ENCODE results near the gene RANBP9. TPM values are rescaled to one million over a fixed set of nuclear protein-coding genes. Genes with fewer than 3 reads are reported as not detected.

The RANBP9 gene
- total RNA-seq, 1 donor from 2014 or later, result 72.0 TPM

GRCh38 chr6:13711324-13711732 is 307 bp downstream of the RANBP9 start:
- TF ChIP-seq, protein P1, sequence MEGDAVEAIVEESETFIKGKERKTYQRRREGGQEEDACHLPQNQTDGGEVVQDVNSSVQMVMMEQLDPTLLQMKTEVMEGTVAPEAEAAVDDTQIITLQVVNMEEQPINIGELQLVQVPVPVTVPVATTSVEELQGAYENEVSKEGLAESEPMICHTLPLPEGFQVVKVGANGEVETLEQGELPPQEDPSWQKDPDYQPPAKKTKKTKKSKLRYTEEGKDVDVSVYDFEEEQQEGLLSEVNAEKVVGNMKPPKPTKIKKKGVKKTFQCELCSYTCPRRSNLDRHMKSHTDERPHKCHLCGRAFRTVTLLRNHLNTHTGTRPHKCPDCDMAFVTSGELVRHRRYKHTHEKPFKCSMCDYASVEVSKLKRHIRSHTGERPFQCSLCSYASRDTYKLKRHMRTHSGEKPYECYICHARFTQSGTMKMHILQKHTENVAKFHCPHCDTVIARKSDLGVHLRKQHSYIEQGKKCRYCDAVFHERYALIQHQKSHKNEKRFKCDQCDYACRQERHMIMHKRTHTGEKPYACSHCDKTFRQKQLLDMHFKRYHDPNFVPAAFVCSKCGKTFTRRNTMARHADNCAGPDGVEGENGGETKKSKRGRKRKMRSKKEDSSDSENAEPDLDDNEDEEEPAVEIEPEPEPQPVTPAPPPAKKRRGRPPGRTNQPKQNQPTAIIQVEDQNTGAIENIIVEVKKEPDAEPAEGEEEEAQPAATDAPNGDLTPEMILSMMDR (IDR thresholded peaks at IDR 0.05), result peak; percentile 50
- H3K36me3 Mint-ChIP-seq (ENCODE audit: low read depth), result no peaks in the 10 kb centered on the region
- no peak for DNase-seq (ENCODE audit: low spot score)
- no peaks in the 10 kb centered on the region for H3K27me3 Mint-ChIP-seq (ENCODE audit: low read depth)
- H3K4me3 Mint-ChIP-seq (ENCODE audit: unreplicated experiment), result peak overlapping the region; percentile 51
- H3K9me3 Mint-ChIP-seq (ENCODE audit: low read depth), result no peaks in the 10 kb centered on the region
- H3K27ac Mint-ChIP-seq (ENCODE audit: unreplicated experiment), result peak overlapping the region; percentile 49
- peaks cover 41% of the 10 kb centered on the region for H3K4me1 Mint-ChIP-seq (ENCODE audit: low read depth)

DNA sequence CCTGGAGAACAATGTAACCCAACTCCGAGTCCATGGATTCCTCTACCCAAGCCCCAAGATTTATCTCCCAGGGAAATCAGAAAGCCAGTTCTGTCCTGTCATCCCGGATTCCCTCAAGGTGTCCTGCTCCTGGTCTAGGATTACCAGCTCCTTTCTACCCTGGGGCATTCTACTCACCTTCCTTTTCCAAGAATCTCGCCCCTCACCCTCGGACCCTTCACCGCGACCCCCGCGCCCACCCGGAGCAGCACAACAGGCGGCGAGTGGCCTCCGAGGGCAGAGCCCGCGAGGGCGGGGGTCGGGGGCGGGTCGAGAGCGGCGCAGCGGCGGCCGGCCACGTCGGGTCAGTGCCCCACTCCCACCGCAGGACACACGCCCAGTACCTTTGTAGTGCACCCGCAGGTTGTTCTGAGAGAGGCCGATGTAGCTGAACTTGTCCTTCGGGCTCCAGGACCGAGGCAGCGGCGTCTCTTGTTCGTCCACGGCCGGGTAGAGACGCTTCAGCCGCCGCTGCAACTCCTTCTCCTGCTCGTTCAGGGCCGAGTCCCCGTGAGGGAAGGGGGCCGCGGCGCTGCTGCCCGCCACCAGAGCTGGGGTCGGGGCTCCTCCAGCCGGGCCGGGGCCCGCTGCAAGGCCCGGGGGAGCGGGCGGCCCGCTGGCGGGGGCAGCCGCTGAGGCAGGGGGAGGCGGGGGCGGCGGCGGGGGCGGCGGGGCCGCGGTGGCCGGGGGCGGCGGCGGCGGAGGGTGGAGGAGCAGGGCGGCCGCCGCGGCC is 897 bp downstream of the RANBP9 start:
- Mint-ChIP-seq H3K9me3 (ENCODE audit: low read depth) (no peaks in the 10 kb centered on the region), H3K36me3 (ENCODE audit: low read depth) (no peaks in the 10 kb centered on the region), H3K4me1 (ENCODE audit: low read depth) (peaks cover 41% of the 10 kb centered on the region), H3K4me3 (ENCODE audit: unreplicated experiment) (peak overlapping the region; percentile 94), H3K27me3 (ENCODE audit: low read depth) (no peaks in the 10 kb centered on the region), H3K27ac (ENCODE audit: unreplicated experiment) (peak overlapping the region; percentile 97)
- TF ChIP-seq, protein P1 (IDR thresholded peaks at IDR 0.05), result no peak
- DNase-seq (ENCODE audit: low spot score), result no peak

DNA sequence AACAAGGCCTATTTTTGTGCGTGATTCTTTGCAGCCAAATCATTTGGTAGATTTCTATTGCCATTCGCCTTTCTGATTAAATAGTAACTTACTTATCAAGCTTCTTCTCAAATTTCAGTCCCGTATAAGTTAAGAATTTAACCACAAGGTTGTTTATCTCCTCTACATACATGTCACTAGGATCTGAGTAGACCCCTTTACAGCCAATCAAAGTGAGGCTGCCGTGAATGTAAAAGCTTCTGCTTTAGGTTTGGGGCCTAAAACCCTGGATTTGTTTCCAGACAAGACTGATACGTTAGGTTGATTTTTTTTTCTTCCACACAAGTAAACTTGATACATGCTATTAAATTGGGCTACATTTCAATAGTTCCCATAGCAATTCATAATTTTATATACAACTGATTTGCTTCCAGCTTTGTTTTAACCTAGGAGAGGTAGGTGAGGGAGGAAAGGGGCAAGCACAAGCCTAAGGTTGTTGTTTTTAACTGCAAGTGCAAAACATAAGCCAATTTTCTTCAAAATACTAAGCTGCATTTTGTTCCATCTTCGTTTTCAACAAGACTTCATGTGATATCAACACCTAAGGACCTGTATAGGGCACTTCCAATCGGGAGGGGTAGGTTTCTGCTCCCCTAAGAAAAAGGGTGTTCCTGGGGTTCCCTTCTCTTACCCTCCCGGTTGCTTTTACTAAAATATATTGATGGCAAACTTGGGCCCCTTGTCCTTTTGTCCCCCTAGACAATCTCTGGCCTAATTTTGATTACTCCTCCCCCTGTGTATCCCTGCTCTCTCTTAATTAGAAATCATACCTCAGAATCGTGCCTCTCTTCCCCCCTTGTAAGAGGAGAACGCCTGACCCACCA is 1.7 kb downstream of the RANBP9 start:
- Mint-ChIP-seq H3K36me3 (ENCODE audit: low read depth) (no peaks in the 10 kb centered on the region), H3K27ac (ENCODE audit: unreplicated experiment) (peak overlapping the region; percentile 97), H3K9me3 (ENCODE audit: low read depth) (no peaks in the 10 kb centered on the region), H3K4me3 (ENCODE audit: unreplicated experiment) (peak overlapping the region; percentile 94), H3K27me3 (ENCODE audit: low read depth) (no peaks in the 10 kb centered on the region), H3K4me1 (ENCODE audit: low read depth) (peaks cover 41% of the 10 kb centered on the region)
- DNase-seq (ENCODE audit: low spot score), result no peak
- TF ChIP-seq, protein P1 (IDR thresholded peaks at IDR 0.05), result no peak

GRCh38 chr6:13708736-13709135 is 2.9 kb downstream of the RANBP9 start:
- no peaks in the 10 kb centered on the region for H3K9me3 Mint-ChIP-seq (ENCODE audit: low read depth)
- no peaks in the 10 kb centered on the region for H3K36me3 Mint-ChIP-seq (ENCODE audit: low read depth)
- peak overlapping the region; percentile 97 for H3K27ac Mint-ChIP-seq (ENCODE audit: unreplicated experiment)
- H3K4me3 Mint-ChIP-seq (ENCODE audit: unreplicated experiment), result peak overlapping the region; percentile 94
- TF ChIP-seq, protein P1 (IDR thresholded peaks at IDR 0.05), result no peak
- no peaks in the 10 kb centered on the region for H3K27me3 Mint-ChIP-seq (ENCODE audit: low read depth)
- peaks cover 41% of the 10 kb centered on the region for H3K4me1 Mint-ChIP-seq (ENCODE audit: low read depth)
- no peak for DNase-seq (ENCODE audit: low spot score)

GRCh38 chr6:13703496-13703895 is 8.1 kb downstream of the RANBP9 start:
- no peaks in the 10 kb centered on the region for H3K27me3 Mint-ChIP-seq (ENCODE audit: low read depth)
- H3K4me1 Mint-ChIP-seq (ENCODE audit: low read depth), result peaks cover 37% of the 10 kb centered on the region
- TF ChIP-seq, protein P1 (IDR thresholded peaks at IDR 0.05), result no peak
- no peak overlapping the region for H3K4me3 Mint-ChIP-seq (ENCODE audit: unreplicated experiment)
- no peaks in the 10 kb centered on the region for H3K9me3 Mint-ChIP-seq (ENCODE audit: low read depth)
- no peak for DNase-seq (ENCODE audit: low spot score)
- H3K27ac Mint-ChIP-seq (ENCODE audit: unreplicated experiment), result no peak overlapping the region
- no peaks in the 10 kb centered on the region for H3K36me3 Mint-ChIP-seq (ENCODE audit: low read depth)

Measured in chondrocyte (in vitro differentiated cells).